Hematopoietic multipotent progenitor cell treated with erythropoietin and hydrocortisone succinate and interleukin-3 and kit ligand, for 6 days (in vitro differentiated cells): ENCODE data around the gene ZNF415.
"Not testable (repeated sequence)": the region's sequence is repeated elsewhere in the genome, so short reads cannot be mapped to it uniquely, and the experiment has no call there.

Experiments
- DNase-seq: peaks from one replicate; pipeline ENCODE4 v3.0.0-alpha.2; 2015

Gene ZNF415

GRCh38 chr19:53102206-53102755 is 30.4 kb downstream of the ZNF415 start:
- DNase-seq = peak; percentile 11

DNA sequence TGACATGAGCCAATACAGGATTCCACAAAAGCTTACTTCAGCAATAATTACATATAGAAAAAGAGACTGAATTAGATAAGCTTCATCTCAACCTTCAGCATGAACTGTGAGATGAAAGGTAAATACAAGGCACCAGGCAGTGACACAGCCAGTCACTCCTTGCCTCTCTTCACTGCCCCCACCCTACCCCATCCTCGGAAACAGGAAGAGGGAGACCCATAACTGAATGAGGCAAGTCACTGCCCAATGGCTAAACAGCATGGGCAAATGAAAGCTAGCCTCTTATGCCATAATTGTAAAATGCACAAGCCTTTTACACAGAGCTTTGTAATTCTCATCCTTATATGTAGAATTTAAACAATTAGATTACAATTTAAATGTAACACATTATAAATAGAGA is 31.2 kb downstream of the ZNF415 start:
- DNase-seq = peak; percentile 46

DNA sequence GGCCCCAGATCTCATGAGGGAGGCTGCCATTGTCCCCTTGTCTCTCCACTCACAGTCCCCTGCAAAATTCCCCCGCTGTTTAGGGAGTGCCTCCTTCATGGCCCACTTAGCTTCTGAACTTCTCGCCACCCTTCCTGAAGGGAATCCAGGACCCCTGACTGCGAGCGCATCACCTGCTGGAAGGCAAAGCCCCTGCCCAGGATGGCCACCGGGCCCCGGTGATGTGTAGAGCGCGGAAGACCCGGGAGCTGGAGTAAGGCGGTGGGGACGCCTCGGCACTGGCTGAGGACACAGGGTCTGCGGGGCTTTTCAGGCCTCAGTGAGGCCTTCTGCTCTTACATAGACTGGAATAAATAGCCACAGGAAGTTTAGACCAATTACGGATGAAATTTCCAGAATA is 34.1 kb downstream of the ZNF415 start:
- not testable (repeated sequence) for DNase-seq

DNA sequence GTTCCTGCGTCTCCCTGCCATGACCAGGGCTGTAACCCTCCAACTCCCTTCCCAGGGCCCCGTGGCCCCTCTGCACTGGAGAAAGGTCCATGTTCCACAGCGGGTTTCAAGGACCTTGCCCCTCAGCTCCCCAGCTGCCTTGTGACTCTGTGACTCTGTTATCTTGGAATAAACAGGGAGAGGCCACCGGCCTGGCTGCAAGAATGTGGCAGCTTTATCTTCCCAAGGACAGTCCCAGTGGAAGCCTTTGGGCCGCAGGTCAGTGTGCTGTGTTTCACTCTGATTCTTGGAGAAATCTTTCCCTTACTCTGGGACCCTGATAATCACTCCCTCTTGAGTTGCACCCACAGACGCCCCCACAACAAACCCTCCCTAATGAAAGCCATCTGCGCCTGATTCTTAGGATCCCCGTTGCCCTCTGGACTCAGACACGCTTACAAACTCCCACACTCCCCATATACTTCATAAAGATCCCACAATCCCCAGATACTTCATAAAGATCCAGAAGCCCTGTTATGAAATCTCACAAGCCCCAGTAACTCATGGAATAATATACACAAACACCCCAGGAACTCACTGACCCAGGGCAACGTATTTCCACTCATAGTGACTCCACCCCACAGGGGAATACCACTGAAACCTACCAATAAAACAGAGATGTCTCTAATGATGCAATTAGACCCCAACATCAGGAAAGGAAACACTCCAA is 35.6 kb downstream of the ZNF415 start:
- DNase-seq = not testable (repeated sequence)

DNA sequence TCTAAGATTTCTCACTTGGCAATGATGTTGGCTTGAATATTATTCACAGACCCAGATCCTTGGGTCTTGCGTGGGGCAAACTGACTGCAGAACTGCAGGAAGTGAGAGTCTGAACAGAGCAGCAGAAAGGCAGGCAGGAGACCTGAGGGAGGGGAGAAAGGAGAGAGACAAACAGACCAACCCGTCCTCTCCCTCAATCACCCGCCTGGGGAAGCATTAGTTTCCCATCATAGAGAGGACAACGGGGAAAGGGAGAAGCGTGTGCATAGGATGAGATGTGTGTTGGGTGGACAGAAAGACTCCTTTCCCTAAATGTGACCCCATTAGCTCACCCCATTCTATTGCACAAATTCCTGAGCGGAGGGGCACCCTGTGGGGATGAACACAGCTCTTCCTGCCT is 36.1 kb downstream of the ZNF415 start:
- not testable (repeated sequence) for DNase-seq

DNA sequence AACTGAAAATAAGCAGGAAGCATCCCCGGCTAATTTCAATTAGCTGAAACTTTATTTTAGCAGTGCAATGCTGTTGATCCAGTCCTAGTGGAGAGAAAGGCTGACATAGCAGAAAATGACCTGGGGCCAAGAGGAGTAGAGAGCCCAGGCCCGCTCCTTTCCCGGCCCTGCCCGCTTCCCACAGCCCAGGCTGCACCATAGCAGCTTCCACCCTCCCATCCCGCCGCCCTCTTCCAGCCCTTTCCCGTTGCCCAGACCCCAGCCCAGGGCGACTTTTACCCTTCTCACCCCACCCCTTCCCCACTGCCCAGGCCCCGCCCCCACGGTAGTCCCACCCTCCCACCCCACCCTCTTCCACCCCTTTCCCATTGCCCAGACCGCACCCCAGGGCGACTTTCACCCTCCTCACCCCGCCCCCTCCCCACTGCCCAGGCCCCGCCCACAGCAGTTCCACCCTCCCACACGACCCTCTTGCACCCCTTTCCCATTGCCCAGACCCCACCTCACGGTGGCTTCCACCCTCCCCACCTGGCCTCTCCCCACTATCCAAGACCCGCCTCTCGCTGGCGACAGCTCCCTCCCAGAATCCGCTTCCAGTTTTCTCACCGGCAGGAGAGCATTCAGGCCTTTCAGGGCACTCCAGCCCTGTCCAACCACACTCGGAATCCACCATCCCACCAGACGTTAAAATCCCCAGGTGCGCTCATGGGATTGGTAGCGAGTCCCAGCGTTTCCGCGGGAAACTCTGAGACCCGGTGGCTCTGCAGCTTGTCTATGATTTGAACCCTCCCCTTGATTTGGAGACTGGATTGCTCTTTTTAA is 37.7 kb downstream of the ZNF415 start:
- DNase-seq = no peak

DNA sequence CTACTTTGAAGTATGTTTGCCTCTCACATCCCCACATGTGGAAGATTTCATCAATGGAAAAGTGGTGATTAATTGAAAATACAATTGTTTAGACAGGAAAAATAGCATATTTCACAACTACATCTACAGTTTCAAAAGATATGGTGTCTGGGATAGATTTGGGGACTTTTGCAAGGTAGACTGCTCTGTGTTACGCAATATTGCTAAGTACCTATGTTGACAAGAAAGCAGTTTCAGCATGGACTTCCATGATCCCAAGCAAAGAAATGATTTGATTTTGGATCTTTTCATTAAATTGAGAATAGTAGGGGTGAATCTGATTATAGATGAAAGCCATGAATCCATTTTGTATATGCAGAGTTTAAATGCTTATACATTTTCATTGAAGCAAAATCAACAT is 40.0 kb downstream of the ZNF415 start:
- no peak for DNase-seq

DNA sequence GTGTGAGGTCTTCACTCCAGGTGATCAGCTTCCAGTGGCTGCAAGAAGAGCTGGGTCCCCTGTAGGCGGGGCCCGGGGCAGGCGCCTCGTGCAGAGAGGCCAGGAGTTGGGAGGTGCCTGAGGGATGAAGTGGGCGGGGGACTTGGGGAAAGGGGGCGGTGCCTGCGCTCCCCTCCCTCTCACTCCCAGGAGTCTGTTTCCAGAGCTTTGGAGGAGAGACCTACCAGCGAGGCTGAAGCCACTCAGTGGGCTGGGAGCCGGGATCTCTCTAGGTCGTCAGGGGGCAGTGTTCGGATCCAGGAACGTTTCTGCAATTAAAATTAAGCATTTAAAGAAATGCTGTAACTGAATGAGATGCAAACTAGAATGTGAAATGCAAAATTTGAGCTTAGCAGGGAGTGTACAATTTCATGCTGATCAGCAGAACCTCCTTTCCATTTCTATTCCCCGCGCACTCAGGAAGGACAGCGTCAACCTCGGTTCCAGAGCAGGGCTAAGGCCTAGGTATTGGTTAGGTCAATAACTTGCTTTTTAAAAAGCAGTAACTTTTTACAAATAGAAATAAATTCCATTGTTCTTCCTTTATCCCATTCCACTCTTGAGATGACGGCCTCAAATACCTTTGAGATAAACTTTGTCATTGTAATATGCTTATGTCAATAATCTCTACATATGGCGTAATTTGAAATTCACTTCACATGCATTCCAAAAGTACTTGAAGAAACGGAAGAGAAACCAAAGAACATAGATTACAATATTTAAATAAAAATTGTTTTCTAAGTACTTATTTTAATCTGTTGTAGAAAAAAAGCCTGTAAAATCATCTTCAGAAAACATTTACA is 41.1 kb downstream of the ZNF415 start:
- DNase-seq = no peak

DNA sequence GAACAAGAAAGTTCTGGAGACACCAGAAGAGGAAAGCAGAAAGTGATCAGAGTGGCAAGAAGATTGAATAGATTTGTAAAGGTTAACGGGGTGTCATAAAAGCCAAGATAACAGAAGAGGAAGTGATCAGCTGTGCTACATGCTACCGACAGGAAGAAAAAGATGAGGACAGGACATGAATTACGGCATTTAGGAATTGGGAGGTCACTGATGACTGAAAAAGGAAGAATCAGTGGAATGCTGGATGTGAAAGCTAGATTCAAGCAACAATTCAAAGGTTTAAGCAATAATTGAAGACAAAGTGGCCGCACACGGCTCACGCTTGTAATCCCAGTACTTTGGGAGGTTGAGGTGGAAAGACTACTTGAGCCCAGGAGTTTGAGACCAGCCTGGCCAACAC is 44.6 kb downstream of the ZNF415 start:
- peak; percentile 7 for DNase-seq

GRCh38 chr19:53086949-53087348 is 45.8 kb downstream of the ZNF415 start:
- DNase-seq = no peak

DNA sequence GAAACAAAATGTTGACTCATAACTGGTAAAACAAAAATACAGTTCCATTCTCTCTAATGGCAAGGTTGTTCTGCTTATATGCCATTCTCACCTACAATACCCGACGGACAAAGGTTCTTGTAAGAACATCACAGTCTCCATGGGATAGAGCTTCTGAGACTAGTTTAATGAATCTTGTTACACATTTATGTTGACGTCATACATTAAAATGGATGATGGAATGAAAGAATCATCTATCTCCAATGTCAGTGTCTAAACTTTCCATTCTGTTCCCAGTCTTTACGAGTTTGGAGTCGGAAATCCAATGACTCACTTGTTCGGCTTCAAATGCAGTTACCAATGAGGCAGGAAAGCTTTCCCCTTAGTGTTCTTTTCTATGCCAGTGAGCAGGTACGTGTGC is 47.2 kb downstream of the ZNF415 start:
- no peak for DNase-seq

- DNase-seq = no peak
Observed at GRCh38 chr19:53082929-53083328, 49.8 kb downstream of the ZNF415 start.

DNA sequence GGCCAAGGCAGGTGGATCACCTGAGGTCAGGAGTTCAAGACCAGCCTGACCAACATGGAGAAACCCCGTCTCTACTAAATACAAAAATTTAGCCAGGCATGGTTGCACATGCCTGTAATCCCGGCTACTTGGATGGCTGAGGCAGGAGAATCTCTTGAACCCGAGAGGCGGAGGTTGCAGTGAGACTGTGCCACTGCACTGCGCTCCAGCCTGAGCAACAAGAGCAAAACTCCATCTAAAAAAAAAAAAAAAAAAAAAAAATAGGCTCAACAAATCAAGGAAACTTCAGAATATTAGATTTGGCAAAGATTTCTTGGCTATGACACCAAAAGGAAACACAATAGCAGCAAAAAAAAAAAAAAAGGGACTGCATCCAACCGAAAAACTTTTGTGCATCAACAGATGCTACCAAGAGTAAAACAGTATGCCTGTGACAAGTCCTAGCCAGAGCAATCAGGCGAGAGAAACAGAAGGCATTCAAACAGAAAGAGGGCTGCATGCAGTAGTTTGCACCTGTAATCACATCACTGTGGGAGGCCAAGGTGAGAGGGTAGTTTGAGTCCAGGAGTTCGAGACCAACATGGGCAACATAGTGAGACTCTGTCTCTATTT is 53.3 kb downstream of the ZNF415 start:
- no peak for DNase-seq

DNA sequence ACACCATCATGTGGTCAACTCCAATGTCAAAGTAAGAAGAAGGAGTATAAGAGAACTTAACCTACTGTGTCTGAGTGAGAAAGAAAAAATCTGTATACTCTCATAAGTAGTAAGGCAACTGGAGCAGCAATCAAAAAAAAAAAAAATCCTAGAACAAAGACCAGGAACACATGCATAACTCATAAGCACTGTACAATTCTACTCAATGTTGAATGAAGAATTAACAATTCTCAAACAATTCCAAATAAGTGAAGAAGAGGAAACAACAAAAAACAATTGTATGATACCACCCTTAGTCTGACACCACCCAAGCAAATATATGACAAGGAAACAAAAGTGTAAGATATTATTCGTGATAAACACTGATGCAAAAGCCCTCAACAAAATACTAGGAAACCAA is 54.0 kb downstream of the ZNF415 start:
- DNase-seq = no peak

DNA sequence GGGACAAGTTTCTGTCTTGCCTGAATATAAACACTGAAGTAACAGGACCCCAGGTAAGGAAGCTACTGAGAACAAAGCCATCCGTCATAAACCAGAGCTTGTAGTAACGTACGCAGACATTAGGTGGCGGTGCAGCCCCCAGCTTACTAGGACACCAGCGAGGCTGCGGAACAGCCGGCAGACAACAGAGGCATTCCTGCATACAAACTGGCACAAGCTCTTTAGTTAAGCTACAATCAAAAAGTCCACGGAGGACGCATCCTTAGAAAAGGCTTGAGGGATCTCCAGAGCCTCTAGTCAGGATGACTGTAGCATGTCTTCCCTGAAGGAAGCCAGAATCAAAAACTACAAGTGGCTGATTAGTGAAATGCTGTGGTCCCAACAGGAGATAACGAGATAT is 55.7 kb downstream of the ZNF415 start:
- DNase-seq = peak; percentile 7

GRCh38 chr19:53068834-53069233 is 63.9 kb downstream of the ZNF415 start:
- no peak for DNase-seq

- no peak for DNase-seq
Observed at GRCh38 chr19:53068199-53068598, 64.5 kb downstream of the ZNF415 start.

- DNase-seq = no peak
Observed at GRCh38 chr19:53057904-53058580, 74.7 kb downstream of the ZNF415 start.
